Subcutaneous adipose tissue (tissue), 4 donors: ENCODE measurements around the gene CROCC. TPM values are rescaled to one million over a fixed set of nuclear protein-coding genes. Genes with fewer than 3 reads are reported as not detected.

Experiments
- CTCF ChIP-seq: fragments of 450-650 bp; IDR thresholded peaks from one replicate; pipeline ENCODE4 v1.5.1; 2016; ENCODE audit warnings: low read depth, mild to moderate bottlenecking, control low read depth, antibody characterized with exemption, moderate library complexity
- total RNA-seq, 4 donors: library from RNA; depleted of rRNA; stranded (reverse); fragments of >200 nt; gene quantifications; one replicate each; pipeline ENCODE4 v1.1.0, GENCODE V29; 2016

Gene CROCC
- total RNA-seq, 4 donors from 2014 or later = 7.7 to 32.4 (median 14.8) TPM

- no peak for TF ChIP-seq CTCF
These were observed 83.6 kb downstream of the CROCC start for GRCh38 chr1:17005365-17005740.

GRCh38 chr1:17007121-17007520 lies 85.4 kb downstream of the CROCC start:
- TF ChIP-seq CTCF = no peak

GRCh38 chr1:17008208-17008855 lies 86.6 kb downstream of the CROCC start:
- no peak for TF ChIP-seq CTCF

- TF ChIP-seq CTCF = no peak
These were observed 88.0 kb downstream of the CROCC start for GRCh38 chr1:17009706-17010105.

- no peak for TF ChIP-seq CTCF
These were observed 89.3 kb downstream of the CROCC start for GRCh38 chr1:17011092-17011438.

- TF ChIP-seq CTCF = no peak
These were observed 89.9 kb downstream of the CROCC start, which contains the start of gene ATP13A2 for GRCh38 chr1:17011439-17012307. Gene ATP13A2 (minus strand): TSS chr1:17011928. CDS start chr1:17011738, 190 bp downstream.

- no peak for TF ChIP-seq CTCF
These were observed 91.2 kb downstream of the CROCC start for GRCh38 chr1:17012775-17013490.
